ENCODE results near the gene CARHSP1.

DNA sequence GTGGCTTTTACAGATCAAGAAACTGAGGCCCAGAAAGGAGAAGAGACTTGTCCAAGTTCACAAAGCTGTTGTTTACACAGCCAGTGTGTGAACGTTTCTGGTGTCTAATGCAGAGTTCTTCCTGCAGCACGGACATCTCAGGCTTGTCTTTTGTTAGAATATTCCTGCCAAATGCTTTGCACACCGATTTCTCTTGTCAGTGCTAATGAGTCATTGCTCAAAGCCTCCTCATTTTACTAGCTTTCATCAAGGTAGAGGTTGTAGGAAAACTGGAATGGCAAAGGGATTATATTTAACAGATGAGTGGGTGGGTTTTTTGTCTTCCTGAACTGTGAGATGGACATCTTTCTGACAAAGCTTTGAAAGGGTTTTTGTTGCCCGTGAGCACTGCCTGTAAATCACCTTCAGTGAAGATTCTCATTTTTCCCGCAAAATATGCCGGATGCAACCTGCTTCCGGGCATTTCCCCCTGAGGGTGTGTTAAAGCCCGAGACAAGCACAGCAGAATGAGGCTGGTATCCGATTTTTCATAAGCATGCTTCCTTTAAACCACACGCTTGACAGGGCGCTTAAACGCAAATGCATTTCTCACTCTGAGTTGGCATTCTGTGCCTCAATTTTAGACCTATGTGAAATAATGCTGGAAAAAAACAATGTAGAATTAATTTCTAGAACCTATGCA lies 56.5 kb downstream of the CARHSP1 start:
- TF ChIP-seq, protein P1, sequence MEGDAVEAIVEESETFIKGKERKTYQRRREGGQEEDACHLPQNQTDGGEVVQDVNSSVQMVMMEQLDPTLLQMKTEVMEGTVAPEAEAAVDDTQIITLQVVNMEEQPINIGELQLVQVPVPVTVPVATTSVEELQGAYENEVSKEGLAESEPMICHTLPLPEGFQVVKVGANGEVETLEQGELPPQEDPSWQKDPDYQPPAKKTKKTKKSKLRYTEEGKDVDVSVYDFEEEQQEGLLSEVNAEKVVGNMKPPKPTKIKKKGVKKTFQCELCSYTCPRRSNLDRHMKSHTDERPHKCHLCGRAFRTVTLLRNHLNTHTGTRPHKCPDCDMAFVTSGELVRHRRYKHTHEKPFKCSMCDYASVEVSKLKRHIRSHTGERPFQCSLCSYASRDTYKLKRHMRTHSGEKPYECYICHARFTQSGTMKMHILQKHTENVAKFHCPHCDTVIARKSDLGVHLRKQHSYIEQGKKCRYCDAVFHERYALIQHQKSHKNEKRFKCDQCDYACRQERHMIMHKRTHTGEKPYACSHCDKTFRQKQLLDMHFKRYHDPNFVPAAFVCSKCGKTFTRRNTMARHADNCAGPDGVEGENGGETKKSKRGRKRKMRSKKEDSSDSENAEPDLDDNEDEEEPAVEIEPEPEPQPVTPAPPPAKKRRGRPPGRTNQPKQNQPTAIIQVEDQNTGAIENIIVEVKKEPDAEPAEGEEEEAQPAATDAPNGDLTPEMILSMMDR (IDR thresholded peaks at IDR 0.05) = no peak
- TF ChIP-seq POLR2A (IDR thresholded peaks at IDR 0.05) = no peak
